ENCODE data around the gene MAL.

DNA sequence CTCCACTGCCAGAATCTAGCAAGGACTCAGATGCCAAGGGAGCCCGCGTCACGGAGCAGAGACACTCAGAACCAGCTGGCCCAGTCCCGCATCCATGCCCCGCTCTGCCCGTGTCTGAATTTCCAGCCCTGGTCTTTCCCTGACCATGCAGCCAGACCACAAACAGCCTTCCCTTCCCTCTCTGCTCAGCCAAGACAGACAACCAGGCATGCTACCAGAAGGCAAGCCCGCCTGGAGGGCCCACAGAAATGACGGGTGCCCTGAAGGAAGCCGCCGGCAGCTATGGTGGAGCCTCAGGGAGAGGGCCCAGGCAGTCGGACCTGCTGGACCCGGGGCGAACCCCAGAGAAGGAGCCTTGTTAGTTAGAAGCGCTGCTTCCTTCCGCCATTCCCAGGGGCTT is 45.1 kb upstream of the MAL start:
- TF ChIP-seq, protein P1, sequence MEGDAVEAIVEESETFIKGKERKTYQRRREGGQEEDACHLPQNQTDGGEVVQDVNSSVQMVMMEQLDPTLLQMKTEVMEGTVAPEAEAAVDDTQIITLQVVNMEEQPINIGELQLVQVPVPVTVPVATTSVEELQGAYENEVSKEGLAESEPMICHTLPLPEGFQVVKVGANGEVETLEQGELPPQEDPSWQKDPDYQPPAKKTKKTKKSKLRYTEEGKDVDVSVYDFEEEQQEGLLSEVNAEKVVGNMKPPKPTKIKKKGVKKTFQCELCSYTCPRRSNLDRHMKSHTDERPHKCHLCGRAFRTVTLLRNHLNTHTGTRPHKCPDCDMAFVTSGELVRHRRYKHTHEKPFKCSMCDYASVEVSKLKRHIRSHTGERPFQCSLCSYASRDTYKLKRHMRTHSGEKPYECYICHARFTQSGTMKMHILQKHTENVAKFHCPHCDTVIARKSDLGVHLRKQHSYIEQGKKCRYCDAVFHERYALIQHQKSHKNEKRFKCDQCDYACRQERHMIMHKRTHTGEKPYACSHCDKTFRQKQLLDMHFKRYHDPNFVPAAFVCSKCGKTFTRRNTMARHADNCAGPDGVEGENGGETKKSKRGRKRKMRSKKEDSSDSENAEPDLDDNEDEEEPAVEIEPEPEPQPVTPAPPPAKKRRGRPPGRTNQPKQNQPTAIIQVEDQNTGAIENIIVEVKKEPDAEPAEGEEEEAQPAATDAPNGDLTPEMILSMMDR (IDR thresholded peaks at IDR 0.05; ENCODE audit: insufficient read depth, low read depth, low read length), result no peak
- TF ChIP-seq EZH2 (IDR thresholded peaks at IDR 0.05; ENCODE audit: insufficient read depth, low read length), result no peak
